Osteoblast (primary cell): ENCODE measurements around the gene KCNJ13. TPM values are rescaled to one million over a fixed set of nuclear protein-coding genes. Genes with fewer than 3 reads are reported as not detected.

Source experiments
- DNase-seq: peaks from one replicate; pipeline ENCODE4 v3.0.0; 2011; ENCODE audit warnings: low spot score, mixed read lengths; ENCODE audit not compliant: insufficient read length; ENCODE audit errors: missing footprints
- H2AFZ ChIP-seq: 2 replicates; pipeline ENCODE4 v1.6.0; 2011; ENCODE audit warnings: mild to moderate bottlenecking, low read length
- H3K27ac ChIP-seq: 2 replicates; pipeline ENCODE4 v1.5.1; 2011; ENCODE audit warnings: mild to moderate bottlenecking, low read depth, low read length, moderate library complexity
- H3K27me3 ChIP-seq: 2 replicates; pipeline ENCODE4 v1.6.0; 2012; ENCODE audit warnings: mild to moderate bottlenecking, control low read depth, inconsistent platforms, low read length, moderate library complexity; ENCODE audit not compliant: insufficient read depth
- H3K36me3 ChIP-seq: 2 replicates; pipeline ENCODE4 v1.5.1; 2011; ENCODE audit warnings: mild to moderate bottlenecking, low read length, control low read depth, moderate library complexity; ENCODE audit not compliant: insufficient read depth
- H3K4me1 ChIP-seq: 2 replicates; pipeline ENCODE4 v1.5.1; 2011; ENCODE audit warnings: mild to moderate bottlenecking, low read length, control low read depth, moderate library complexity; ENCODE audit not compliant: insufficient read depth
- H3K4me2 ChIP-seq: 2 replicates; pipeline ENCODE4 v1.6.0; 2011; ENCODE audit warnings: mild to moderate bottlenecking, low read length; ENCODE audit not compliant: insufficient read depth
- H3K4me3 ChIP-seq: fragments of 200-600 bp; sonication (generic); 3 replicates; pipeline ENCODE4 v1.5.1; 2012; ENCODE audit warnings: mild to moderate bottlenecking, low read length, inconsistent platforms; ENCODE audit not compliant: insufficient read depth
- H3K79me2 ChIP-seq: 2 replicates; pipeline ENCODE4 v1.6.0; 2012; ENCODE audit warnings: mild to moderate bottlenecking, low read length, control low read depth, inconsistent platforms; ENCODE audit not compliant: insufficient read depth
- H3K9me3 ChIP-seq: 2 replicates; pipeline ENCODE4 v1.5.1; 2011; ENCODE audit warnings: low read depth, low read length, control low read depth
- H4K20me1 ChIP-seq: 2 replicates; pipeline ENCODE4 v1.6.0; 2012; ENCODE audit warnings: mild to moderate bottlenecking, low read length, control low read depth; ENCODE audit not compliant: insufficient read depth
- total RNA-seq: library from RNA; depleted of rRNA; stranded (reverse); fragments of >200 nt; gene quantifications from 2 replicates; pipeline ENCODE4 v1.2.3, GENCODE V29; 2012
- TF ChIP-seq, protein P1 (sequence below): IDR thresholded peaks from 2 replicates; pipeline ENCODE4 v1.5.1; 2011; ENCODE audit warnings: mild to moderate bottlenecking, low read depth, low read length, moderate library complexity; ENCODE audit errors: extremely low read depth

Gene KCNJ13
- not detected in 2 replicates for total RNA-seq

- H3K9me3 ChIP-seq, result no peaks in the 10 kb centered on the region
- no peaks in the 10 kb centered on the region for H3K27me3 ChIP-seq
- no peak within 1 kb of the TSS for H2AFZ ChIP-seq
- no peak for DNase-seq
- no peaks in the 10 kb centered on the region for H3K4me1 ChIP-seq
- no peak within 1 kb of the TSS for H3K4me3 ChIP-seq
- peaks cover 3% of the 10 kb centered on the region for H3K79me2 ChIP-seq
- no peaks in the 10 kb centered on the region for H4K20me1 ChIP-seq
- TF ChIP-seq, protein P1, sequence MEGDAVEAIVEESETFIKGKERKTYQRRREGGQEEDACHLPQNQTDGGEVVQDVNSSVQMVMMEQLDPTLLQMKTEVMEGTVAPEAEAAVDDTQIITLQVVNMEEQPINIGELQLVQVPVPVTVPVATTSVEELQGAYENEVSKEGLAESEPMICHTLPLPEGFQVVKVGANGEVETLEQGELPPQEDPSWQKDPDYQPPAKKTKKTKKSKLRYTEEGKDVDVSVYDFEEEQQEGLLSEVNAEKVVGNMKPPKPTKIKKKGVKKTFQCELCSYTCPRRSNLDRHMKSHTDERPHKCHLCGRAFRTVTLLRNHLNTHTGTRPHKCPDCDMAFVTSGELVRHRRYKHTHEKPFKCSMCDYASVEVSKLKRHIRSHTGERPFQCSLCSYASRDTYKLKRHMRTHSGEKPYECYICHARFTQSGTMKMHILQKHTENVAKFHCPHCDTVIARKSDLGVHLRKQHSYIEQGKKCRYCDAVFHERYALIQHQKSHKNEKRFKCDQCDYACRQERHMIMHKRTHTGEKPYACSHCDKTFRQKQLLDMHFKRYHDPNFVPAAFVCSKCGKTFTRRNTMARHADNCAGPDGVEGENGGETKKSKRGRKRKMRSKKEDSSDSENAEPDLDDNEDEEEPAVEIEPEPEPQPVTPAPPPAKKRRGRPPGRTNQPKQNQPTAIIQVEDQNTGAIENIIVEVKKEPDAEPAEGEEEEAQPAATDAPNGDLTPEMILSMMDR, result no peak
- H3K4me2 ChIP-seq, result no peak within 1 kb of the TSS
- H3K27ac ChIP-seq, result no peak within 1 kb of the TSS
- H3K36me3 ChIP-seq, result no peaks in the 10 kb centered on the region
These were observed at the start of gene KCNJ13 for GRCh38 chr2:232776435-232776834. Gene KCNJ13, minus strand, starts transcription at chr2:232776565. Its CDS starts 5,203 bp downstream, at chr2:232771362.

GRCh38 chr2:232817756-232818155 is 41.4 kb upstream of the KCNJ13 start:
- Histone ChIP-seq H3K27ac (no peak overlapping the region), H3K27me3 (no peaks in the 10 kb centered on the region), H4K20me1 (no peaks in the 10 kb centered on the region), H2AFZ (no peak overlapping the region), H3K9me3 (no peaks in the 10 kb centered on the region), H3K36me3 (peaks cover 49% of the 10 kb centered on the region), H3K4me1 (no peaks in the 10 kb centered on the region), H3K4me3 (no peak overlapping the region), H3K79me2 (no peaks in the 10 kb centered on the region), H3K4me2 (no peak overlapping the region)
- TF ChIP-seq, protein P1, result no peak
- DNase-seq, result no peak

DNA sequence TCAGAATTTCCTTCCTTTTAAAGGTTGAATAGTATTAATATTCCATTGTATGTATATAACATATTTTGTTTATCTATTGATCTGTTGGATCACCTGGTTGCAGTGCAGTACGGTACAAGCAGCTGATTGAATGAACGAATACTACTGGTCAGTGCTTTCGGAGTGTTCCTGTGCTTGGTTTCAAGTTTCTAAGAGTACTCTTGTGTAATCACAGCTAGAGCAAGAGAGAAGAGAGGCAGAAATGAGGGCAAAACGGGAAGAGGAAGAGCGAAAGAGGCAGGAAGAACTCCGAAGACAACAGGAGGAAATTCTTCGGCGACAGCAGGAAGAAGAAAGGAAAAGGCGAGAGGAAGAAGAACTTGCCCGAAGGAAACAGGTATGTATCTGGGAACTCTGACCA is 40.3 kb upstream of the KCNJ13 start:
- Histone ChIP-seq H3K79me2 (no peaks in the 10 kb centered on the region), H3K27ac (no peak overlapping the region)
- TF ChIP-seq, protein P1, result no peak

DNA sequence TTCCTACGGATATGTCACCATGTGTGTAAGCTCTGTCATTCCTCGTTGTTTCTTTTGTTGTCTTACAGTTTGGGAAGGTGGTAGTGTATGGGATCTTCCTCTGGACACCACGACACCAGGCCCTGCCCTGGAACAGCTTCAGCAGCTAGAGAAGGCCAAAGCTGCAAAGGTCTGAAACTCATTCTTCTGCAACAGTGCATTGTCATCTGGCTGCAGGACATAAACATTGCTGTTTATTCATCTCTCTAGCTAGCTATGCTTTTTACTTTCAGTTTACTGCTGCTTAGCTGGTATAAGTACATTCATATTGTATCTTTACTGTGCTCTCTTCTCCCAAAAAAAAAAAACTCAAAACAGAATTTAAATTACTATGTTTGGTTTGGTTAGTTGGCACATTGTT is 39.2 kb upstream of the KCNJ13 start:
- H3K9me3 ChIP-seq, result no peaks in the 10 kb centered on the region
- no peaks in the 10 kb centered on the region for H4K20me1 ChIP-seq
- no peak overlapping the region for H2AFZ ChIP-seq
- TF ChIP-seq, protein P1, result no peak
- H3K27me3 ChIP-seq, result no peaks in the 10 kb centered on the region
- H3K4me3 ChIP-seq, result no peak overlapping the region
- H3K4me2 ChIP-seq, result no peak overlapping the region
- DNase-seq, result no peak
- no peaks in the 10 kb centered on the region for H3K79me2 ChIP-seq
- H3K4me1 ChIP-seq, result no peaks in the 10 kb centered on the region
- no peak overlapping the region for H3K27ac ChIP-seq
- peaks cover 56% of the 10 kb centered on the region for H3K36me3 ChIP-seq

More for the DNA sequence above, 40.3 kb upstream of the KCNJ13 start:
- no peaks in the 10 kb centered on the region for H3K4me1 ChIP-seq
- H3K9me3 ChIP-seq, result no peaks in the 10 kb centered on the region
- no peak overlapping the region for H3K4me2 ChIP-seq
- no peak for DNase-seq
- no peaks in the 10 kb centered on the region for H3K27me3 ChIP-seq
- H3K36me3 ChIP-seq, result peaks cover 49% of the 10 kb centered on the region
- no peaks in the 10 kb centered on the region for H4K20me1 ChIP-seq
- H3K4me3 ChIP-seq, result no peak overlapping the region
- no peak overlapping the region for H2AFZ ChIP-seq
